ENCODE measurements around the gene ORM2. TPM values are rescaled to one million over a fixed set of nuclear protein-coding genes. Genes with fewer than 3 reads are reported as not detected.

Gene ORM2
- total RNA-seq, 1 donor from 2014 or later, result not detected

DNA sequence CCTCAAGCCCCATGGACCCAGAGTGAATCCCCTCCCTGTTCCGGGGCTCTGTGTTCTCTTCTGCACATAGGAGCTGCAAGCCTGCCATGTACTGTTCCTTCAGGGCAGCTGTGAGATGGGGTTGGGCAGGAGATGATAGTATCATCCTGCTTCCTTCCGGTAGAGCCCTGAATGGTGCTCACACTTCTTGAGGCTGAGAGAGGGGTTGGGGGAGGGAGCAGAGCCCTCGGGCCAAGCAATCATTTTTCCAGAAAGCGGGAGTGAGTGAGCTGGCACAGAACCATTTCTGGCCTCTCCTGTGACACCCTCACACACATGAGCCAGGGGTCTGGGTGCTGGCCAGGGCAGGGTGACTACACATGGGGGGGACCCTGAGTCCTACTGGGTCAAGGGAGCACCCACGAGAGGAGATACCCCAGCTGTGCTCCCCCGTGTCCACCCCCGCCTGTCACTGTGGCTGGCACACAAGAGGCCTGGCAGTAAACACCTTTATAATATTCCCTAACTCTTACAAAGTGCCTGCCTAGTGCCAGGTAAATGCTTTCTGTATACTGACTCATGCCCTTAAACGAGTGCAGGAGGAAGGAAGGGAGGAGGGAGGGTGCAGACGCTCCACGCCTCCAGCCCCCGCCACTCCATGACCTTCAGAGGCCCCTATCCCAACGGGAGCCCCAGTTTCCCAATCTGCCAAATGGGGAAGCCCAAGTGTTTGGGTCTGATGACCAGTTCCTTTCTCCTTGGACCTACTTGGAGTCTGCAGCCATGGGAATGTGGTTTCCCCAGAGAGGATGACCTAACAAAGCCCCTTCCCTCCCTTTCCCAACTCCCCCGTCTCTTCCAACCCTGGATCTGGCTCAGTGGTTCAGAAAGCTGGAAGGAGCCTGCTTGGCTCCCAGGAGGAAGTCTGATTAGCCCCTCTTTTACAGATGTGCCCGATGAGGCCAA is 42.6 kb downstream of the ORM2 start:
- H3K27ac ChIP-seq, result no peak overlapping the region
- Mint-ChIP-seq H3K36me3 (peaks cover 4% of the 10 kb centered on the region), H3K27me3 (ENCODE audit: insufficient read depth, low read depth) (peaks cover 3% of the 10 kb centered on the region), H3K27ac (no peak overlapping the region), H3K4me1 (peaks cover 41% of the 10 kb centered on the region), H3K9me3 (no peaks in the 10 kb centered on the region), H3K4me3 (no peak overlapping the region)
- no peaks in the 10 kb centered on the region for H3K9me3 ChIP-seq (ENCODE audit: low read depth)
- H3K36me3 ChIP-seq, result no peaks in the 10 kb centered on the region
- TF ChIP-seq EZH2phosphoT487 (IDR thresholded peaks at IDR 0.05), result no peak
- TF ChIP-seq, protein P1, sequence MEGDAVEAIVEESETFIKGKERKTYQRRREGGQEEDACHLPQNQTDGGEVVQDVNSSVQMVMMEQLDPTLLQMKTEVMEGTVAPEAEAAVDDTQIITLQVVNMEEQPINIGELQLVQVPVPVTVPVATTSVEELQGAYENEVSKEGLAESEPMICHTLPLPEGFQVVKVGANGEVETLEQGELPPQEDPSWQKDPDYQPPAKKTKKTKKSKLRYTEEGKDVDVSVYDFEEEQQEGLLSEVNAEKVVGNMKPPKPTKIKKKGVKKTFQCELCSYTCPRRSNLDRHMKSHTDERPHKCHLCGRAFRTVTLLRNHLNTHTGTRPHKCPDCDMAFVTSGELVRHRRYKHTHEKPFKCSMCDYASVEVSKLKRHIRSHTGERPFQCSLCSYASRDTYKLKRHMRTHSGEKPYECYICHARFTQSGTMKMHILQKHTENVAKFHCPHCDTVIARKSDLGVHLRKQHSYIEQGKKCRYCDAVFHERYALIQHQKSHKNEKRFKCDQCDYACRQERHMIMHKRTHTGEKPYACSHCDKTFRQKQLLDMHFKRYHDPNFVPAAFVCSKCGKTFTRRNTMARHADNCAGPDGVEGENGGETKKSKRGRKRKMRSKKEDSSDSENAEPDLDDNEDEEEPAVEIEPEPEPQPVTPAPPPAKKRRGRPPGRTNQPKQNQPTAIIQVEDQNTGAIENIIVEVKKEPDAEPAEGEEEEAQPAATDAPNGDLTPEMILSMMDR (IDR thresholded peaks at IDR 0.05), result no peak
- no peak for TF ChIP-seq EZH2 (IDR thresholded peaks at IDR 0.05)
- no peaks in the 10 kb centered on the region for H3K79me2 ChIP-seq (ENCODE audit: low read depth)
- H3K9ac ChIP-seq, result no peak overlapping the region
- H3K4me2 ChIP-seq, result no peak overlapping the region
- H3K4me3 ChIP-seq, result no peak overlapping the region
- peaks cover 6% of the 10 kb centered on the region for H3F3A ChIP-seq (ENCODE audit: low read depth)
- peaks cover 6% of the 10 kb centered on the region for H4K20me1 ChIP-seq (ENCODE audit: low read depth)
- DNase-seq (ENCODE audit: low spot score), result no peak
- H3K27me3 ChIP-seq, result no peaks in the 10 kb centered on the region
- no peak overlapping the region for H2AFZ ChIP-seq (replicated peaks)
- peaks cover 21% of the 10 kb centered on the region for H3K4me1 ChIP-seq

- H3K36me3 Mint-ChIP-seq, result peaks cover 10% of the 10 kb centered on the region
- no peak for DNase-seq (ENCODE audit: low spot score)
- Histone ChIP-seq H3F3A (ENCODE audit: low read depth) (peaks cover 6% of the 10 kb centered on the region), H3K79me2 (ENCODE audit: low read depth) (no peaks in the 10 kb centered on the region), H2AFZ (replicated peaks) (no peak overlapping the region), H3K36me3 (no peaks in the 10 kb centered on the region), H3K4me1 (peaks cover 21% of the 10 kb centered on the region), H3K9ac (no peak overlapping the region), H3K27ac (no peak overlapping the region), H4K20me1 (ENCODE audit: low read depth) (peaks cover 6% of the 10 kb centered on the region), H3K4me3 (no peak overlapping the region), H3K27me3 (no peaks in the 10 kb centered on the region), H3K4me2 (no peak overlapping the region), H3K9me3 (ENCODE audit: low read depth) (no peaks in the 10 kb centered on the region)
- no peaks in the 10 kb centered on the region for H3K9me3 Mint-ChIP-seq
- H3K4me1 Mint-ChIP-seq, result peaks cover 44% of the 10 kb centered on the region
- peaks cover 6% of the 10 kb centered on the region for H3K27me3 Mint-ChIP-seq (ENCODE audit: insufficient read depth, low read depth)
- H3K27ac Mint-ChIP-seq, result no peak overlapping the region
- TF ChIP-seq EZH2 (IDR thresholded peaks at IDR 0.05), result no peak
- no peak for TF ChIP-seq EZH2phosphoT487 (IDR thresholded peaks at IDR 0.05)
- TF ChIP-seq, protein P1 (IDR thresholded peaks at IDR 0.05), result no peak
- H3K4me3 Mint-ChIP-seq, result no peak overlapping the region
These were observed 43.3 kb downstream of the ORM2 start for GRCh38 chr9:114372921-114373448.

DNA sequence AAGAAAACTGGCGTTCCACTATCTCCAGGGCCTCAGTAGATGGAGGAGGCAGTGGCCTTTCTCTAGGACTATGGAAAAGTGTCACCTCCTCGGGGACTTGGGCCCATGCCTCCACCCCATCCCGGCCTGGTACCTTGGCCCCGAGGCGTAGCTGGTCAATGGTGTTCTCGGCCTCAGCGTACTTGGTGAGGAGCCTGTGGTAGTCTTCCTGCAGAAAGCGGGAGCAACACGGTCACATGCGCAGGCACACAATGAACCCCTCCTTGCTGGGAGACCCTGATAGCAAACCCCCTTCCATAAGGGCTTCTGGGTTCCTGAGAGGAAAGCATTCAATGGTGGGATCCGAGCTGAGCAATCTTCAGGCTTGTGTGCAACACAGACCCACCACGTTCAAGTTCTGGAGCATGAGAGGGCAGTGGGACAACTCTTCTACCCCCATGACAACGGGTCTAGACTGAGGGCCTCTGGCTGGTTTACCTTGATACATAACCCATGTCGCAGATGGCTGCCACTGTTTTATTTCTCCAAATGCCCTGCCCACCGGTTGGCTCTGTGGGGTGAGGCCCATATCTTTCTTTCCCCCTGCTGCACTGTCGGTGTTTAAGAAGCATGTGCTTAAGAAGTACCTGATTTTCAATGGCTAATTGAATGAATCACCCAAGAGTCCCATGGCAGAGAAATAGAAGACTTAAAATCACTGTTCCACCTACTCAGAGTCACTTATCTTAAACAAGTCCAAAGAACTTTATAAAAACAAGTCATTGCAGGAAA is 44.5 kb downstream of the ORM2 start:
- H3F3A ChIP-seq (ENCODE audit: low read depth), result peaks cover 6% of the 10 kb centered on the region
- peaks cover 6% of the 10 kb centered on the region for H3K27me3 Mint-ChIP-seq (ENCODE audit: insufficient read depth, low read depth)
- H3K27me3 ChIP-seq, result no peaks in the 10 kb centered on the region
- H3K9ac ChIP-seq, result no peak overlapping the region
- peaks cover 13% of the 10 kb centered on the region for H3K36me3 Mint-ChIP-seq
- H3K9me3 Mint-ChIP-seq, result no peaks in the 10 kb centered on the region
- TF ChIP-seq, protein P1 (IDR thresholded peaks at IDR 0.05), result no peak
- TF ChIP-seq EZH2 (IDR thresholded peaks at IDR 0.05), result no peak
- TF ChIP-seq EZH2phosphoT487 (IDR thresholded peaks at IDR 0.05), result no peak
- H2AFZ ChIP-seq (replicated peaks), result no peak overlapping the region
- H3K4me3 ChIP-seq, result no peak overlapping the region
- H3K4me2 ChIP-seq, result no peak overlapping the region
- DNase-seq (ENCODE audit: low spot score), result no peak
- H3K4me1 Mint-ChIP-seq, result peaks cover 44% of the 10 kb centered on the region
- H3K4me3 Mint-ChIP-seq, result no peak overlapping the region
- H3K9me3 ChIP-seq (ENCODE audit: low read depth), result no peaks in the 10 kb centered on the region
- no peaks in the 10 kb centered on the region for H3K79me2 ChIP-seq (ENCODE audit: low read depth)
- peaks cover 21% of the 10 kb centered on the region for H3K4me1 ChIP-seq
- no peak overlapping the region for H3K27ac ChIP-seq
- peaks cover 6% of the 10 kb centered on the region for H4K20me1 ChIP-seq (ENCODE audit: low read depth)
- H3K36me3 ChIP-seq, result no peaks in the 10 kb centered on the region
- no peak overlapping the region for H3K27ac Mint-ChIP-seq

Measured in neural progenitor cell (in vitro differentiated cells).